Measurements from ENCODE around the gene ZNF749.

GRCh38 chr19:57410877-57411671, 24.1 kb upstream of the ZNF749 start, which contains the start of gene ZNF17:
- TF ChIP-seq CTCF (conservative IDR thresholded peaks at IDR 0.05; ENCODE audit: low read depth, low read length) (no peak), EZH2 (IDR thresholded peaks at IDR 0.05; ENCODE audit: borderline replicate concordance, low read depth, low read length, poor library complexity, severe bottlenecking) (no peak)
